Measurements from ENCODE around the gene BGLAP. TPM values are rescaled to one million over a fixed set of nuclear protein-coding genes. Genes with fewer than 3 reads are reported as not detected.

Gene BGLAP
- total RNA-seq, 1 experiment from 2014 or later: 0.67 TPM

DNA sequence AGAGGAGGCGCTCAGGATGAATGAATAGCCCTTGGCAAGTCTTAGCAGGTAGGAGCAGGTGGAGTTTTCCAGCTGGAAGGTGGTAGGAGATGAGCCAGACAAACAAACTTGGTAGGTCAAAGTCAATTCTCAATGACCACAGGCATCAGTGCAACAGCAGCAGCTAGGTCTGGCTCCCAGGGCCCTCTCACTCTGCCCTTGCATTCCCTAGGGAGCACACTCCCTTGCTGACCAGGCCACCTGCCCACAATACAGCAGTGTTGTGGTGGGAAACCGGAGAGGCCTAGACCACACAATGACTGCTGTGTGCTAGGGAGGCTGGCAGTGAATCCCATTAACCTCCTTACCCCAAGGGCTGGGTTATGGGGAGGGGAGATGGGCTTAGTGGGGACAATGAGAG is 18.9 kb downstream of the BGLAP start:
- ATAC-seq (no peak), DNase-seq (ENCODE audit: low read depth, low spot score) (no peak)
- in situ Hi-C loops (cut with HindIII; ENCODE audit: low pct_unique_long_range_greater_than_20kb, low sequenced_read_pairs) (no loop called here), intact Hi-C loops (cut with micrococcal nuclease; ENCODE audit: unreplicated experiment) (no loop called here)
- ChIA-PET CTCF (no interaction called here), POLR2A (no interaction called here)
- H3K27me3 ChIP-seq (ENCODE audit: control insufficient read depth, insufficient read depth, low read length): no peaks in the 10 kb centered on the region
- peaks cover 24% of the 10 kb centered on the region for H3K36me3 ChIP-seq (ENCODE audit: control insufficient read depth, insufficient read depth, low read length)
- no TSS peak for BruUV-seq (replicated peaks)
- TF ChIP-seq POLR2AphosphoS5 (IDR thresholded peaks at IDR 0.05; ENCODE audit: low read depth, low read length) (no peak), TCF7L2 (IDR thresholded peaks at IDR 0.05; ENCODE audit: low read depth, low read length) (no peak), SIN3A (IDR thresholded peaks at IDR 0.05; ENCODE audit: borderline replicate concordance, insufficient read depth, low read depth, low read length) (no peak)
- TF ChIP-seq, protein P1, sequence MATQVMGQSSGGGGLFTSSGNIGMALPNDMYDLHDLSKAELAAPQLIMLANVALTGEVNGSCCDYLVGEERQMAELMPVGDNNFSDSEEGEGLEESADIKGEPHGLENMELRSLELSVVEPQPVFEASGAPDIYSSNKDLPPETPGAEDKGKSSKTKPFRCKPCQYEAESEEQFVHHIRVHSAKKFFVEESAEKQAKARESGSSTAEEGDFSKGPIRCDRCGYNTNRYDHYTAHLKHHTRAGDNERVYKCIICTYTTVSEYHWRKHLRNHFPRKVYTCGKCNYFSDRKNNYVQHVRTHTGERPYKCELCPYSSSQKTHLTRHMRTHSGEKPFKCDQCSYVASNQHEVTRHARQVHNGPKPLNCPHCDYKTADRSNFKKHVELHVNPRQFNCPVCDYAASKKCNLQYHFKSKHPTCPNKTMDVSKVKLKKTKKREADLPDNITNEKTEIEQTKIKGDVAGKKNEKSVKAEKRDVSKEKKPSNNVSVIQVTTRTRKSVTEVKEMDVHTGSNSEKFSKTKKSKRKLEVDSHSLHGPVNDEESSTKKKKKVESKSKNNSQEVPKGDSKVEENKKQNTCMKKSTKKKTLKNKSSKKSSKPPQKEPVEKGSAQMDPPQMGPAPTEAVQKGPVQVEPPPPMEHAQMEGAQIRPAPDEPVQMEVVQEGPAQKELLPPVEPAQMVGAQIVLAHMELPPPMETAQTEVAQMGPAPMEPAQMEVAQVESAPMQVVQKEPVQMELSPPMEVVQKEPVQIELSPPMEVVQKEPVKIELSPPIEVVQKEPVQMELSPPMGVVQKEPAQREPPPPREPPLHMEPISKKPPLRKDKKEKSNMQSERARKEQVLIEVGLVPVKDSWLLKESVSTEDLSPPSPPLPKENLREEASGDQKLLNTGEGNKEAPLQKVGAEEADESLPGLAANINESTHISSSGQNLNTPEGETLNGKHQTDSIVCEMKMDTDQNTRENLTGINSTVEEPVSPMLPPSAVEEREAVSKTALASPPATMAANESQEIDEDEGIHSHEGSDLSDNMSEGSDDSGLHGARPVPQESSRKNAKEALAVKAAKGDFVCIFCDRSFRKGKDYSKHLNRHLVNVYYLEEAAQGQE (IDR thresholded peaks at IDR 0.05; ENCODE audit: insufficient read depth in 1 of 2, low read depth in 2 of 2, low read length in 1 of 2): no peak
- TF ChIP-seq, protein P2, sequence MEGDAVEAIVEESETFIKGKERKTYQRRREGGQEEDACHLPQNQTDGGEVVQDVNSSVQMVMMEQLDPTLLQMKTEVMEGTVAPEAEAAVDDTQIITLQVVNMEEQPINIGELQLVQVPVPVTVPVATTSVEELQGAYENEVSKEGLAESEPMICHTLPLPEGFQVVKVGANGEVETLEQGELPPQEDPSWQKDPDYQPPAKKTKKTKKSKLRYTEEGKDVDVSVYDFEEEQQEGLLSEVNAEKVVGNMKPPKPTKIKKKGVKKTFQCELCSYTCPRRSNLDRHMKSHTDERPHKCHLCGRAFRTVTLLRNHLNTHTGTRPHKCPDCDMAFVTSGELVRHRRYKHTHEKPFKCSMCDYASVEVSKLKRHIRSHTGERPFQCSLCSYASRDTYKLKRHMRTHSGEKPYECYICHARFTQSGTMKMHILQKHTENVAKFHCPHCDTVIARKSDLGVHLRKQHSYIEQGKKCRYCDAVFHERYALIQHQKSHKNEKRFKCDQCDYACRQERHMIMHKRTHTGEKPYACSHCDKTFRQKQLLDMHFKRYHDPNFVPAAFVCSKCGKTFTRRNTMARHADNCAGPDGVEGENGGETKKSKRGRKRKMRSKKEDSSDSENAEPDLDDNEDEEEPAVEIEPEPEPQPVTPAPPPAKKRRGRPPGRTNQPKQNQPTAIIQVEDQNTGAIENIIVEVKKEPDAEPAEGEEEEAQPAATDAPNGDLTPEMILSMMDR (IDR thresholded peaks at IDR 0.05): no peak
- no peak overlapping the region for H3K4me3 ChIP-seq (ENCODE audit: low read depth in 2 of 2, low read length in 2 of 2)
- no peaks in the 10 kb centered on the region for H3K9me3 ChIP-seq (ENCODE audit: control insufficient read depth, insufficient read depth, low read depth, low read length)
- H3K4me1 ChIP-seq (ENCODE audit: control insufficient read depth, insufficient read depth, low read length): peaks cover 10% of the 10 kb centered on the region
- H3K27ac ChIP-seq (ENCODE audit: low read length): no peak overlapping the region

DNA sequence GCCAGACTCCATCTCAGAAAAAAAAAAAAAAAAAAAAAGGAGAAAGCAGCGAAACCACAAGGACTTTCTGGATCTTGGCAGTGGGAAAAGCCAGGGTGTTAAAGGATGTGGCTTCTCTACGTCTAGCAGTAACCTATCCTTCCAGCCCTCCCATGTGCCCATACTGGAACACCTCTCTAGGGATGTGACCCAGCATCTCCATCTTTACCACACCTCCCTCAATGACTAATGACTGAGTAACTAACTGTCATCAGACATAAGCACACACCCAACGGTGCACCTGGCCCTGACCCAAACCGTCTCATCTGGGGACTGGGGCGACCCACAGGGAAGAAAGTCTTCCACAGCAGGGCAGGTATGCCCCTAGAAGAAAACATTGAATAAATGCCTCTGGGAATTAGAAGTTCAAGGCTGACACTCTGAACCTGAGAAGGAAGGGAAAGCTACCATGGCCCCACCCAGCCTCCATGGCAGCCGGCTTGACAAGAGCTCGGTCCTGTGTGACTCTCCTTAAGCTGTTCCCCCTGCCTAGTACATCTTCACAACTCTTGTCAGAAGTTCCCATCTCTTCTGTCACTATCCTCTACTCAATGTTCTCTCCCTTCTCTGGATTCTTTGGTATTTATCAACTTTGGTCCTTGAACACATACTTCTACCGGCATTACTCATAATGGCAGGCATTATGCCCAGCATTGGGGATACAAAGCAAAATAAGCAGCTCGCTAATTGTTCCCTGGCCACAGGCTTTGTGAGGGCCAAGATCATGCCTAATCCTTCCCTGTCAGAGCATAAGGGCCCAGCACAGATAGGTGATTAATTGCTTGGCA is 20.7 kb downstream of the BGLAP start:
- Histone ChIP-seq H3K9me3 (ENCODE audit: control insufficient read depth, insufficient read depth, low read depth, low read length) (no peaks in the 10 kb centered on the region), H3K36me3 (ENCODE audit: control insufficient read depth, insufficient read depth, low read length) (peaks cover 31% of the 10 kb centered on the region), H3K4me3 (ENCODE audit: low read depth in 2 of 2, low read length in 2 of 2) (no peak overlapping the region), H3K27ac (ENCODE audit: low read length) (peak overlapping the region; percentile 12; the same call in 1 of the 2 replicates), H3K4me1 (ENCODE audit: control insufficient read depth, insufficient read depth, low read length) (peaks cover 10% of the 10 kb centered on the region), H3K27me3 (ENCODE audit: control insufficient read depth, insufficient read depth, low read length) (no peaks in the 10 kb centered on the region)
- DNase-seq (ENCODE audit: low read depth, low spot score): peak; percentile 68
- ChIA-PET CTCF (no interaction called here), POLR2A (no interaction called here)
- in situ Hi-C loops (cut with HindIII; ENCODE audit: low pct_unique_long_range_greater_than_20kb, low sequenced_read_pairs): no loop called here
- ATAC-seq: peak; percentile 80
- BruUV-seq (replicated peaks): no TSS peak
- intact Hi-C loops (cut with micrococcal nuclease; ENCODE audit: unreplicated experiment): no loop called here
- TF ChIP-seq POLR2AphosphoS5 (IDR thresholded peaks at IDR 0.05; ENCODE audit: low read depth, low read length) (no peak), SIN3A (IDR thresholded peaks at IDR 0.05; ENCODE audit: borderline replicate concordance, insufficient read depth, low read depth, low read length) (no peak), TCF7L2 (IDR thresholded peaks at IDR 0.05; ENCODE audit: low read depth, low read length) (no peak)
- TF ChIP-seq, protein P2 (IDR thresholded peaks at IDR 0.05): no peak
- TF ChIP-seq, protein P1 (IDR thresholded peaks at IDR 0.05; ENCODE audit: insufficient read depth in 1 of 2, low read depth in 2 of 2, low read length in 1 of 2): no peak

Data from Panc1 (cell line).